ENCODE data around the gene DOCK6.

DNA sequence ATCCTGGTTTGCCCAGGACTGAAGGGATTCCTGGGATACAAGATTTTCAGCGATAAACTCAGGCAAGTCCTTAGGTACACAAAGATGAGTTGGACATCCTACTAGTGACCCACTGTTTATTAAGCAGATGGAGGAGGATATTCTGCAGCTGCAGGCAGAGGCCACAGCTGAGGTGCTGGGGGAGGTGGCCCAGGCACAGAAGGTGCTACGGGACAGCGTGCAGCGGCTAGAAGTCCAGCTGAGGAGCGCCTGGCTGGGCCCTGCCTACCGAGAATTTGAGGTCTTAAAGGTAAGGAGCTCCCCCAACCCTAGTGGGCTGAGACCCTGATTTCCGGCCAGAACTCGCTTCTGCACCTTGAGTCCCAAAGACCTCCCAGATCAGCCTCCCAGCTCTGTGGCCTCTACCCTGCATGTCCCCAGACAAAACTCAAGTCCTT lies 22.3 kb downstream of the DOCK6 start:
- TF ChIP-seq, protein P1, sequence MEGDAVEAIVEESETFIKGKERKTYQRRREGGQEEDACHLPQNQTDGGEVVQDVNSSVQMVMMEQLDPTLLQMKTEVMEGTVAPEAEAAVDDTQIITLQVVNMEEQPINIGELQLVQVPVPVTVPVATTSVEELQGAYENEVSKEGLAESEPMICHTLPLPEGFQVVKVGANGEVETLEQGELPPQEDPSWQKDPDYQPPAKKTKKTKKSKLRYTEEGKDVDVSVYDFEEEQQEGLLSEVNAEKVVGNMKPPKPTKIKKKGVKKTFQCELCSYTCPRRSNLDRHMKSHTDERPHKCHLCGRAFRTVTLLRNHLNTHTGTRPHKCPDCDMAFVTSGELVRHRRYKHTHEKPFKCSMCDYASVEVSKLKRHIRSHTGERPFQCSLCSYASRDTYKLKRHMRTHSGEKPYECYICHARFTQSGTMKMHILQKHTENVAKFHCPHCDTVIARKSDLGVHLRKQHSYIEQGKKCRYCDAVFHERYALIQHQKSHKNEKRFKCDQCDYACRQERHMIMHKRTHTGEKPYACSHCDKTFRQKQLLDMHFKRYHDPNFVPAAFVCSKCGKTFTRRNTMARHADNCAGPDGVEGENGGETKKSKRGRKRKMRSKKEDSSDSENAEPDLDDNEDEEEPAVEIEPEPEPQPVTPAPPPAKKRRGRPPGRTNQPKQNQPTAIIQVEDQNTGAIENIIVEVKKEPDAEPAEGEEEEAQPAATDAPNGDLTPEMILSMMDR (IDR thresholded peaks at IDR 0.05): no peak
- no peak for TF ChIP-seq POLR2A (IDR thresholded peaks at IDR 0.05)
- no peak for TF ChIP-seq EP300 (IDR thresholded peaks at IDR 0.05)
- no peak for TF ChIP-seq POLR2AphosphoS5 (IDR thresholded peaks at IDR 0.05)

Data from sigmoid colon (tissue), 4 donors.